Measurements from ENCODE around the gene ARTN.

The ARTN gene

DNA sequence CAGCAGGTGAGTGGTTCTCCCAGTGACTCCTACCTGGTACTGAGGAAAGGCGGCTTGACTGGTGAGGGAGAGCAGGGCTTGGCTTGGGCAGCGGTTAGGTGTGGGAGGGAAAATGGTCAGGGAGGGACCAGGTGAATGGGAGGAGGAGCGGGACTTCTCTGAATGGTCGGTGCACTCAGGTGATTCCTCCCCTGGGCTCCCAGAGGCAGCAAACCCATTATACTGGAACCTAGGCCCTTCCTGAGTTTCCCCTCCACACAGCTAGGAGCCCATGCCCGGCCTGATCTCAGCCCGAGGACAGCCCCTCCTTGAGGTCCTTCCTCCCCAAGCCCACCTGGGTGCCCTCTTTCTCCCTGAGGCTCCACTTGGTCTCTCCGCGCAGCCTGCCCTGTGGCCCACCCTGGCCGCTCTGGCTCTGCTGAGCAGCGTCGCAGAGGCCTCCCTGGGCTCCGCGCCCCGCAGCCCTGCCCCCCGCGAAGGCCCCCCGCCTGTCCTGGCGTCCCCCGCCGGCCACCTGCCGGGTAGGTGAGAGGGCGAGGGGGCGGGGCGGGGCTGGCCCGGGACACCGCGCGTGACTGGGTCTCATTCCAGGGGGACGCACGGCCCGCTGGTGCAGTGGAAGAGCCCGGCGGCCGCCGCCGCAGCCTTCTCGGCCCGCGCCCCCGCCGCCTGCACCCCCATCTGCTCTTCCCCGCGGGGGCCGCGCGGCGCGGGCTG is 2.3 kb downstream of the ARTN start:
- Mint-ChIP-seq H3K27me3 (peaks cover 33% of the 10 kb centered on the region), H3K4me1 (peaks cover 12% of the 10 kb centered on the region), H3K9me3 (no peaks in the 10 kb centered on the region), H3K4me3 (no peak overlapping the region), H3K36me3 (ENCODE audit: low read depth) (no peaks in the 10 kb centered on the region), H3K27ac (no peak overlapping the region)
- ATAC-seq (no peak), DNase-seq (no peak)

DNA sequence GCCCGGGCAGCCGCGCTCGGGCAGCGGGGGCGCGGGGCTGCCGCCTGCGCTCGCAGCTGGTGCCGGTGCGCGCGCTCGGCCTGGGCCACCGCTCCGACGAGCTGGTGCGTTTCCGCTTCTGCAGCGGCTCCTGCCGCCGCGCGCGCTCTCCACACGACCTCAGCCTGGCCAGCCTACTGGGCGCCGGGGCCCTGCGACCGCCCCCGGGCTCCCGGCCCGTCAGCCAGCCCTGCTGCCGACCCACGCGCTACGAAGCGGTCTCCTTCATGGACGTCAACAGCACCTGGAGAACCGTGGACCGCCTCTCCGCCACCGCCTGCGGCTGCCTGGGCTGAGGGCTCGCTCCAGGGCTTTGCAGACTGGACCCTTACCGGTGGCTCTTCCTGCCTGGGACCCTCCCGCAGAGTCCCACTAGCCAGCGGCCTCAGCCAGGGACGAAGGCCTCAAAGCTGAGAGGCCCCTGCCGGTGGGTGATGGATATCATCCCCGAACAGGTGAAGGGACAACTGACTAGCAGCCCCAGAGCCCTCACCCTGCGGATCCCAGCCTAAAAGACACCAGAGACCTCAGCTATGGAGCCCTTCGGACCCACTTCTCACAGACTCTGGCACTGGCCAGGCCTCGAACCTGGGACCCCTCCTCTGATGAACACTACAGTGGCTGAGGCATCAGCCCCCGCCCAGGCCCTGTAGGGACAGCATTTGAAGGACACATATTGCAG is 3.0 kb downstream of the ARTN start:
- no peak overlapping the region for H3K27ac Mint-ChIP-seq
- no peaks in the 10 kb centered on the region for H3K9me3 Mint-ChIP-seq
- no peak overlapping the region for H3K4me3 Mint-ChIP-seq
- DNase-seq (no peak), ATAC-seq (peak; percentile 18)
- H3K4me1 Mint-ChIP-seq: peaks cover 12% of the 10 kb centered on the region
- H3K27me3 Mint-ChIP-seq: peaks cover 33% of the 10 kb centered on the region
- H3K36me3 Mint-ChIP-seq (ENCODE audit: low read depth): no peaks in the 10 kb centered on the region

GRCh38 chr1:43937179-43937865 is 3.7 kb downstream of the ARTN start:
- H3K36me3 Mint-ChIP-seq (ENCODE audit: low read depth): no peaks in the 10 kb centered on the region
- H3K4me1 Mint-ChIP-seq: peaks cover 12% of the 10 kb centered on the region
- ATAC-seq (no peak), DNase-seq (no peak)
- no peak overlapping the region for H3K4me3 Mint-ChIP-seq
- no peaks in the 10 kb centered on the region for H3K9me3 Mint-ChIP-seq
- no peak overlapping the region for H3K27ac Mint-ChIP-seq
- peaks cover 33% of the 10 kb centered on the region for H3K27me3 Mint-ChIP-seq

DNA sequence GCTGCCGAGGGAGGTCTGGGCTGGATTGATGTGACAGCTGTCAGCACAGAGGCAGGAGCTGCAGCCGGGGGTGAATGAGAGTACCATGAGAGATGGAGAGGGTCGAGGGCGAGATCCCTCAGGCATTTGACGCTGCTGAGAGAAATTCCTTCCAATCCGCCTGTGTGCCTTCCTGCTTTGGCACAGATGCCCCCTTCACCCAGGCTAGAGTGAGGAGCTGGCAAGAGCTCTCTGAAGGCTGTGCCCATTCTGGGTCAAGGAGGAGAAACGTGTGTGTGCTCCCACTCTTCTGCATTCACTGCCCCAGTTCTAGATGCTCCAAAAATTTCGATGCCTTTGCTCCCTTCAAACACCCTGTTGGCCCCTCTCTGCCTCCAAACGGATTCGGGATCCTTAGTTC is 4.8 kb downstream of the ARTN start:
- H3K9me3 Mint-ChIP-seq: no peaks in the 10 kb centered on the region
- no peak overlapping the region for H3K27ac Mint-ChIP-seq
- H3K4me1 Mint-ChIP-seq: peaks cover 8% of the 10 kb centered on the region
- no peak overlapping the region for H3K4me3 Mint-ChIP-seq
- H3K36me3 Mint-ChIP-seq (ENCODE audit: low read depth): no peaks in the 10 kb centered on the region
- H3K27me3 Mint-ChIP-seq: peaks cover 24% of the 10 kb centered on the region
- ATAC-seq (no peak), DNase-seq (no peak)

DNA sequence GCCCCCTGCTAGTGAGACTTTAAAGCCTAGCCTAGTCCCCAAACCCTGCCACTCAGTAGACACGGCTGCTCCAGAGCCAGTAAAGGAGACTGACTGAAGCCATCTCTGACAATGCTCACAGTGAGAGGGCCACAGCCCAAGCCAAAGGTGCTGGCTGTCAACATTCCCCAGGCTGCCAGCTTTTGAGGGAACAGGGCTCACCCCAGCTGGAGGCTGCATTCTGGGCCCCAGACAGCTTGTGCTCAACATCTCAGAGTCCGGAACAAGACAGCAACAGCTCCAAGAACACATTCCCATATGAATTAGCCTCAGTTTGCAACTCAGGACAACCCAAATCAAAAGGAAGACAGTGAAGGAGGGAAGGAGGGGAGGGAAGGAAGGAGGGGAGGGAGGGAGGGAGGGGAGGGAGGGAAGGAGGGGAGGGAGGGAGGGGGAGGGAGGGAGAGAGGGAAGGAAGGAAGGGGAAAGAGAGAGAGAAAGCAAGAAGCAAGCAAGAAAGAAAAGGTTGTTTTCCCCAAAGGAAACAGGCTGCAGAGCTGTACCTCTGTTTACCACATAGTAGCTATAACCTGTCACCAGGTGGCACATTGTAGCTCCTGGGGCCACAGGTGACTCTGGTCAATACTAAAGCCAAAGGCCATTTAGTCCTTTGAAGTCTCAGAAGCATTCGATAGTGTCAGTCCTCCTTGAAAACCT is 5.4 kb downstream of the ARTN start:
- Mint-ChIP-seq H3K4me1 (peaks cover 5% of the 10 kb centered on the region), H3K9me3 (no peaks in the 10 kb centered on the region), H3K36me3 (ENCODE audit: low read depth) (no peaks in the 10 kb centered on the region), H3K27ac (no peak overlapping the region), H3K27me3 (peaks cover 21% of the 10 kb centered on the region), H3K4me3 (no peak overlapping the region)
- ATAC-seq (no peak), DNase-seq (no peak)

DNA sequence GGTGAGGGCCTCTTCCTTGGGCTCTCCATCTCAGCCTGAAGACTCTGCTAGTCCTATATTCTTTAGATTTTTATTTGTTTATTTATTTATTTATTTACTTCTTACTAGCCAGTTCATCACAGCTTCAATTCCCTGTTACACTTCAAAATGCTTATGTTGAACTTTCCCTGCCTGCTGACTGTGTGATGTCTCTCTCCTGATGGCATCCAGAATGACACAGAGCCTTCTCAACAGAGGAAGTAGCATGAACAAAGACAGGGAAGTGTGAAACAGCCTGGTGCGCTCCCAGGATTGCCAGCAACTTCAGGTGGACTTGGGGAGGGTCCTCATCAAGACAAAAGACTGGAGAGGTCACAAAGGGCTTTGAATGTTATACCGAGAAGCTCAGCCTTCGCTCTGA is 8.8 kb downstream of the ARTN start:
- H3K9me3 Mint-ChIP-seq: no peaks in the 10 kb centered on the region
- ATAC-seq (no peak), DNase-seq (no peak)
- H3K27ac Mint-ChIP-seq: no peak overlapping the region
- H3K27me3 Mint-ChIP-seq: no peaks in the 10 kb centered on the region
- H3K36me3 Mint-ChIP-seq (ENCODE audit: low read depth): peaks cover 3% of the 10 kb centered on the region
- no peak overlapping the region for H3K4me3 Mint-ChIP-seq
- peaks cover 20% of the 10 kb centered on the region for H3K4me1 Mint-ChIP-seq

GRCh38 chr1:43944860-43945259 is 11.3 kb downstream of the ARTN start:
- H3K27me3 Mint-ChIP-seq: no peaks in the 10 kb centered on the region
- H3K27ac Mint-ChIP-seq: peak overlapping the region; percentile 67
- H3K4me1 Mint-ChIP-seq: peaks cover 31% of the 10 kb centered on the region
- ATAC-seq: no peak
- peak overlapping the region; percentile 97 for H3K4me3 Mint-ChIP-seq
- DNase-seq: no peak
- H3K9me3 Mint-ChIP-seq: no peaks in the 10 kb centered on the region
- peaks cover 3% of the 10 kb centered on the region for H3K36me3 Mint-ChIP-seq (ENCODE audit: low read depth)

- peaks cover 36% of the 10 kb centered on the region for H3K4me1 Mint-ChIP-seq
- DNase-seq: no peak
- H3K27ac Mint-ChIP-seq: peak overlapping the region; percentile 98
- H3K27me3 Mint-ChIP-seq: no peaks in the 10 kb centered on the region
- H3K9me3 Mint-ChIP-seq: no peaks in the 10 kb centered on the region
- peaks cover 7% of the 10 kb centered on the region for H3K36me3 Mint-ChIP-seq (ENCODE audit: low read depth)
- no peak for ATAC-seq
- H3K4me3 Mint-ChIP-seq: peak overlapping the region; percentile 97
Observed at GRCh38 chr1:43945674-43946235, 12.2 kb downstream of the ARTN start.

- Mint-ChIP-seq H3K4me3 (peak within 1 kb of the TSS; percentile 97), H3K4me1 (peaks cover 40% of the 10 kb centered on the region)
Observed at GRCh38 chr1:43946236-43947060, 12.8 kb downstream of the ARTN start, which contains the start of gene IPO13. Gene IPO13 (plus strand): TSS chr1:43946950. CDS start chr1:43947601, 651 bp downstream.

DNA sequence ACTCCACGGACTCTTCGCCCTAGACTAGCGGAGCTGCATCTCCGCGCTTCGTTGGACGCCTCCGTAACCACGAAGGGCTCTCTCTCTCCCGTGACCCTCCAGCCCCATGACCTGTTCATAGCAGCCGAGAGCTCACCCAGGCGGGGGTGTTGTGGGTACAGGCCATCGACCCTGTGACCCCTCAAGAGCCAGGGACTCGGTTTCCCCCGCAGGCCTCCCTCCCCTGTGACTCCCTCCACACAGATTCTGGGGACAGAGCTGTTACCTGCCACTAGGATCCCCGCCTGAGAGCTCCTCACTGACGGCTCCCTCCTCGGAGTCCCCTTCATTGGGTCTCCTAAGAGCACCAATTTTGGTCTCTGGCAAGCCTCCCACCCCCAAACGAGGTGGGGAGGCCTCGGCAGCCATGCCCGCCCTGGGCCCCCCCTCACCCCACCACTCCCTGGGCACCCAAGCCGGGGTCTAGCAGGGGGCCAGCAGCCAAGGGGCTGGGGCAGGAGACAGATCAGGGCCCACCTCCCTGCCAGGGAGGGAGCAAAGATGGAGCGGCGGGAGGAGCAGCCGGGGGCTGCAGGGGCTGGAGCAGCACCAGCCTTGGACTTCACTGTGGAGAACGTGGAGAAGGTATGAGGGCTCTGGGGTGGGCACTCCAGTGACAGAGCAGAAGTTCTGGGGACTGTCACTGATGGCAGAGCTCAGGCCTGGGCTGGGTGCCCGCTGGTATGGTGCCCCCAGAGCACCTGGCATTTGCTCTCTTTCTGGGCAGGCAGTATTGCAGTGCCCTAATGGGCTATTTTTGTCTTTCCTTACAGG is 13.7 kb downstream of the ARTN start:
- H3K4me3 Mint-ChIP-seq: peak overlapping the region; percentile 97
- H3K9me3 Mint-ChIP-seq: no peaks in the 10 kb centered on the region
- H3K4me1 Mint-ChIP-seq: peaks cover 43% of the 10 kb centered on the region
- no peaks in the 10 kb centered on the region for H3K27me3 Mint-ChIP-seq
- ATAC-seq (no peak), DNase-seq (no peak)
- H3K27ac Mint-ChIP-seq: peak overlapping the region; percentile 98
- H3K36me3 Mint-ChIP-seq (ENCODE audit: low read depth): peaks cover 13% of the 10 kb centered on the region

More at GRCh38 chr1:43946236-43947060, 12.8 kb downstream of the ARTN start, which contains the start of gene IPO13:
- peak within 1 kb of the TSS; percentile 98 for H3K27ac Mint-ChIP-seq
- H3K27me3 Mint-ChIP-seq: no peaks in the 10 kb centered on the region
- H3K36me3 Mint-ChIP-seq (ENCODE audit: low read depth): peaks cover 13% of the 10 kb centered on the region
- peak; percentile 96 for ATAC-seq
- H3K9me3 Mint-ChIP-seq: no peaks in the 10 kb centered on the region
- peak; percentile 96 for DNase-seq

DNA sequence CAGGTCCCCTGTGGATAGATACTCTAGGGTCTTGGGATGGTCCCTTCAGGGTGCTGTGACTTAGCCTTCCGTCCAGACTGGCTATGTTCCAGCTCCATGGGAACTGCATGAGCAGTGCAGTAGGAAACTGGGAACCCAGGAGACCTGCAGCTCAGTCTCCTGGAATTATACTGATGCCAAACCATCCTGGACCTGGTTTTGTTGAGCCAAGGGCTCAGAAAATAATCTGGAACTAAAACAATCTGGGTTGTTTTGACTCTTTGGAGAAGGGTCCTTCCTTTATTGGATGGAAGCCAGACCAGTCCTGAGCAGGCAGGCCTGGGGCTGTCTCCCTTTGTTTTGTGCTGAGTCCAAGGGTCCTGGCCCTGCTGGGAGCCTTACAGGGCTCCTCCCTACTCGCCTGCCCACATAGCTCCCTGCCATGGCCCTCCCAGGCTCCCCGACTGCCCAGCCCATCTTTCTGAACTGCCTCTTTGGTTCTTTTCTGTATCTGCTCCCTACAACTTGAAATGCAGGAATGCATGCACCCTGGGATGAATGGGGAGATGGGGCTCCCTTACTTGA is 14.4 kb downstream of the ARTN start:
- peaks cover 43% of the 10 kb centered on the region for H3K4me1 Mint-ChIP-seq

GRCh38 chr1:43949678-43950077 is 16.1 kb downstream of the ARTN start:
- peaks cover 40% of the 10 kb centered on the region for H3K4me1 Mint-ChIP-seq
- H3K36me3 Mint-ChIP-seq (ENCODE audit: low read depth): peaks cover 13% of the 10 kb centered on the region
- DNase-seq (no peak), ATAC-seq (no peak)
- no peaks in the 10 kb centered on the region for H3K9me3 Mint-ChIP-seq
- no peak overlapping the region for H3K27ac Mint-ChIP-seq
- no peak overlapping the region for H3K4me3 Mint-ChIP-seq
- H3K27me3 Mint-ChIP-seq: no peaks in the 10 kb centered on the region

More for the DNA sequence above, 14.4 kb downstream of the ARTN start:
- DNase-seq (no peak), ATAC-seq (no peak)
- no peaks in the 10 kb centered on the region for H3K9me3 Mint-ChIP-seq
- H3K4me3 Mint-ChIP-seq: peak overlapping the region; percentile 97
- H3K36me3 Mint-ChIP-seq (ENCODE audit: low read depth): peaks cover 13% of the 10 kb centered on the region
- no peaks in the 10 kb centered on the region for H3K27me3 Mint-ChIP-seq
- H3K27ac Mint-ChIP-seq: peak overlapping the region; percentile 53

All from activated naive CD8-positive, alpha-beta T cell treated with anti-CD3 and anti-CD28 coated beads, Interleukin-2, amount 50 U/mL, for 24 hours (primary cell).